GM23248 (cell line): ENCODE data around the gene TEAD1. TPM values are rescaled to one million over a fixed set of nuclear protein-coding genes. Genes with fewer than 3 reads are reported as not detected.

ENCODE experiments used
- DNase-seq: peaks from one replicate; pipeline ENCODE4 v3.0.0-alpha.2; 2015
- H2AFZ ChIP-seq: fragments of 200-600 bp; sonication (generic); 2 replicates; pipeline ENCODE4 v1.6.1; 2016; ENCODE audit warnings: antibody characterized with exemption
- H3F3A ChIP-seq: fragments of 200-600 bp; sonication (generic); 2 replicates; pipeline ENCODE4 v1.6.1; 2016; ENCODE audit warnings: mild to moderate bottlenecking, antibody characterized with exemption, mixed run types; ENCODE audit not compliant: insufficient read depth
- H3K27ac ChIP-seq: fragments of 200-600 bp; sonication (generic); 2 replicates; pipeline ENCODE4 v1.5.1; 2016; ENCODE audit warnings: mild to moderate bottlenecking
- H3K27me3 ChIP-seq: fragments of 200-600 bp; sonication (generic); replicated peaks from 2 replicates; pipeline ENCODE4 v1.6.1; 2016; ENCODE audit warnings: mild to moderate bottlenecking; ENCODE audit not compliant: insufficient read depth
- H3K36me3 ChIP-seq: fragments of 200-600 bp; sonication (generic); 2 replicates; pipeline ENCODE4 v1.6.1; 2016; ENCODE audit warnings: low read depth, mild to moderate bottlenecking
- H3K4me1 ChIP-seq: fragments of 200-600 bp; sonication (generic); 2 replicates; pipeline ENCODE4 v1.6.1; 2016; ENCODE audit warnings: mild to moderate bottlenecking; ENCODE audit not compliant: insufficient read depth
- H3K4me2 ChIP-seq: fragments of 200-600 bp; sonication (generic); one replicate; pipeline ENCODE4 v1.6.1; 2016; ENCODE audit warnings: mild to moderate bottlenecking; ENCODE audit not compliant: unreplicated experiment
- H3K4me3 ChIP-seq: fragments of 200-600 bp; sonication (generic); 2 replicates; pipeline ENCODE4 v1.5.1; 2016; ENCODE audit warnings: mild to moderate bottlenecking
- H3K79me2 ChIP-seq: fragments of 200-600 bp; sonication (generic); 2 replicates; pipeline ENCODE4 v1.6.1; 2016; ENCODE audit warnings: mild to moderate bottlenecking; ENCODE audit not compliant: insufficient read depth
- H3K9ac ChIP-seq: fragments of 200-600 bp; sonication (generic); 2 replicates; pipeline ENCODE4 v1.6.1; 2016; ENCODE audit warnings: mild to moderate bottlenecking
- H3K9me2 ChIP-seq: fragments of 200-600 bp; sonication (generic); 2 replicates; pipeline ENCODE4 v1.6.1; 2016; ENCODE audit warnings: mixed run types, mild to moderate bottlenecking, moderate library complexity; ENCODE audit not compliant: insufficient read depth
- H3K9me3 ChIP-seq: fragments of 200-600 bp; sonication (generic); one replicate; pipeline ENCODE4 v1.6.1; 2017; ENCODE audit warnings: low read depth
- H4K20me1 ChIP-seq: fragments of 200-600 bp; sonication (generic); 2 replicates; pipeline ENCODE4 v1.6.0; 2016; ENCODE audit not compliant: insufficient read depth
- EZH2 ChIP-seq: fragments of 200-600 bp; sonication (generic); IDR thresholded peaks from 2 replicates; pipeline ENCODE4 v1.6.1; 2018; ENCODE audit warnings: antibody characterized with exemption, mild to moderate bottlenecking; ENCODE audit not compliant: insufficient read depth, poor library complexity, severe bottlenecking
- EZH2phosphoT487 ChIP-seq: fragments of 200-600 bp; sonication (generic); IDR thresholded peaks from 2 replicates; pipeline ENCODE4 v1.6.1; 2018; ENCODE audit warnings: antibody characterized with exemption, moderate library complexity, mild to moderate bottlenecking, low read depth; ENCODE audit not compliant: insufficient read depth
- WGBS, 2 experiments: methylation state at CpG; one replicate each; pipeline ENCODE4 v1.1.6; 2015 to 2017; ENCODE audit warnings: low lambda C conversion rate in 2 of 2, low coverage in 1 of 2; ENCODE audit errors: missing lambda C conversion rate in 2 of 2; 5-methylcytosine and 5-hydroxymethylcytosine counted together
- in situ Hi-C: fragments of 300-500 bp; cut with MboI; formaldehyde crosslinking; loops from 2 replicates; pipeline ENCODE4 v1.15.0; 2020
- polyA plus RNA-seq: library from polyadenylated mRNA; unstranded; fragments of >200 nt; fragmentation: Nextera tagmentation; extraction: Ambion mirVana; gene quantifications from 2 replicates; pipeline ENCODE4 v1.2.1, GENCODE V29; 2016
- total RNA-seq: library from RNA; depleted of rRNA; stranded (reverse); fragments of >200 nt; shearing (Covaris generic); gene quantifications from 2 replicates; pipeline ENCODE4 v1.2.3, GENCODE V29; 2014

Gene TEAD1
- total and polyA plus RNA-seq, 2 experiments from 2014 or later: 52.3 to 144 TPM

GRCh38 chr11:12941671-12942070 lies 267.4 kb downstream of the TEAD1 start:
- Histone ChIP-seq H2AFZ (no peak overlapping the region), H3K36me3 (peaks cover 64% of the 10 kb centered on the region), H3K27me3 (no peaks in the 10 kb centered on the region), H3F3A (peaks cover 26% of the 10 kb centered on the region), H3K9ac (no peak overlapping the region), H3K27ac (no peak overlapping the region), H3K79me2 (no peaks in the 10 kb centered on the region), H3K9me2 (no peaks in the 10 kb centered on the region), H3K4me2 (no peak overlapping the region), H3K4me1 (no peaks in the 10 kb centered on the region), H3K9me3 (no peaks in the 10 kb centered on the region), H3K4me3 (no peak overlapping the region), H4K20me1 (0 out of 2 replicates have a peak, but pooled peaks cover 6% of the 10 kb centered on the region)
- no peak for TF ChIP-seq EZH2
- TF ChIP-seq EZH2phosphoT487: no peak
- DNase-seq: no peak
- in situ Hi-C loops: no loop called here
- WGBS, 2 experiments: 85 to 87% methylated on average over 4 of the region's 4 CpGs

GRCh38 chr11:12942157-12942556 lies 267.9 kb downstream of the TEAD1 start:
- in situ Hi-C loops: no loop called here
- H3K9ac ChIP-seq: no peak overlapping the region
- 0 out of 2 replicates have a peak, but pooled peaks cover 6% of the 10 kb centered on the region for H4K20me1 ChIP-seq
- TF ChIP-seq EZH2phosphoT487 (no peak), EZH2 (no peak)
- no peak overlapping the region for H3K27ac ChIP-seq
- H3F3A ChIP-seq: peaks cover 31% of the 10 kb centered on the region
- H3K9me2 ChIP-seq: no peaks in the 10 kb centered on the region
- peaks cover 60% of the 10 kb centered on the region for H3K36me3 ChIP-seq
- H3K27me3 ChIP-seq: no peaks in the 10 kb centered on the region
- no peak for DNase-seq
- H3K4me2 ChIP-seq: no peak overlapping the region
- H3K4me1 ChIP-seq: no peaks in the 10 kb centered on the region
- no peaks in the 10 kb centered on the region for H3K79me2 ChIP-seq
- no peaks in the 10 kb centered on the region for H3K9me3 ChIP-seq
- H3K4me3 ChIP-seq: no peak overlapping the region
- no peak overlapping the region for H2AFZ ChIP-seq
- WGBS, 2 experiments: 95 to 98% methylated on average over 11 of the region's 11 CpGs

- 97 to 99% methylated on average over 5 of the region's 5 CpGs for WGBS, 2 experiments
- Histone ChIP-seq H3K9me2 (no peaks in the 10 kb centered on the region), H3F3A (peaks cover 38% of the 10 kb centered on the region), H3K4me1 (no peaks in the 10 kb centered on the region), H3K27ac (no peak overlapping the region), H2AFZ (no peak overlapping the region), H3K4me2 (no peak overlapping the region), H3K9ac (no peak overlapping the region), H3K36me3 (peaks cover 53% of the 10 kb centered on the region), H3K4me3 (no peak overlapping the region), H3K79me2 (no peaks in the 10 kb centered on the region), H4K20me1 (0 out of 2 replicates have a peak, but pooled peaks cover 6% of the 10 kb centered on the region), H3K9me3 (no peaks in the 10 kb centered on the region), H3K27me3 (no peaks in the 10 kb centered on the region)
- TF ChIP-seq EZH2phosphoT487 (no peak), EZH2 (no peak)
- in situ Hi-C loops: no loop called here
- no peak for DNase-seq
These were observed 269.1 kb downstream of the TEAD1 start for GRCh38 chr11:12943311-12943710.

- no peak overlapping the region for H3K4me3 ChIP-seq
- H3K36me3 ChIP-seq: peaks cover 42% of the 10 kb centered on the region
- H3K4me2 ChIP-seq: no peak overlapping the region
- H3K79me2 ChIP-seq: no peaks in the 10 kb centered on the region
- no peak overlapping the region for H3K9ac ChIP-seq
- no peaks in the 10 kb centered on the region for H3K9me3 ChIP-seq
- H3K9me2 ChIP-seq: no peaks in the 10 kb centered on the region
- in situ Hi-C loops: no loop called here
- TF ChIP-seq EZH2 (no peak), EZH2phosphoT487 (no peak)
- no peak for DNase-seq
- WGBS, 2 experiments: 97 to 99% methylated on average over 3 of the region's 3 CpGs
- 0 out of 2 replicates have a peak, but pooled peaks cover 6% of the 10 kb centered on the region for H4K20me1 ChIP-seq
- H3K27ac ChIP-seq: no peak overlapping the region
- H3K27me3 ChIP-seq: no peaks in the 10 kb centered on the region
- peaks cover 47% of the 10 kb centered on the region for H3F3A ChIP-seq
- H2AFZ ChIP-seq: no peak overlapping the region
- no peaks in the 10 kb centered on the region for H3K4me1 ChIP-seq
These were observed 270.7 kb downstream of the TEAD1 start for GRCh38 chr11:12944889-12945288.

- WGBS, 2 experiments: 48 to 57% methylated on average over 1 of the region's 1 CpG
- TF ChIP-seq EZH2phosphoT487: no peak
- no peaks in the 10 kb centered on the region for H3K9me3 ChIP-seq
- H3F3A ChIP-seq: peaks cover 48% of the 10 kb centered on the region
- H2AFZ ChIP-seq: no peak overlapping the region
- no peak overlapping the region for H3K9ac ChIP-seq
- H3K27ac ChIP-seq: no peak overlapping the region
- no peak overlapping the region for H3K4me3 ChIP-seq
- no peaks in the 10 kb centered on the region for H3K79me2 ChIP-seq
- 0 out of 2 replicates have a peak, but pooled peaks cover 2% of the 10 kb centered on the region for H4K20me1 ChIP-seq
- H3K36me3 ChIP-seq: peaks cover 5% of the 10 kb centered on the region; the same call in 1 of the 2 replicates
- no peak overlapping the region for H3K4me2 ChIP-seq
- in situ Hi-C loops: no loop called here
- no peak for DNase-seq
- no peaks in the 10 kb centered on the region for H3K9me2 ChIP-seq
- no peaks in the 10 kb centered on the region for H3K4me1 ChIP-seq
- no peaks in the 10 kb centered on the region for H3K27me3 ChIP-seq
These were observed 275.2 kb downstream of the TEAD1 start for GRCh38 chr11:12949453-12949852.
